Activated gamma-delta T cell (primary cell): ENCODE measurements around the gene ZBED2.

Source experiments
- DNase-seq: peaks from one replicate; lab custom pipeline; 2025; lab: John Stamatoyannopoulos, UW

ZBED2 gene

DNA sequence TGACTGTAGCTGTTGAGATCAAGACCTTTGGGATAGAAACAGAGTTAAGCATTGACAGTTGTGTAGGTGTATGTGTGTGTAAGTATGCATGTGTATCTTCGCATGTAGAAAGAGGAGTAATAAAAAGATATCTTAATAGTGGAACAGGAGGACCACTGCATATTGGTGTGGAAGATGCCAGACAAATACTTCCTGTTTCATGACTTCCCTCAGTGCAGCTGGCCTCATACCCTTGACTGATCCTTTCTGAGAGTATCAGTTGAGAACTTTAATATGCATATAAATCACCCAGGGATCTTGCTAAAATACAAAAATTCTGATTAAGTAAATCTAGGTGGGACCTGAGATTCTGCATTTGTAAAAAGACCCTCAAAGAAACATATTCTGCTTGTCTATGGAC, 8.5 kb upstream of the ZBED2 start:
- DNase-seq, result no peak

DNA sequence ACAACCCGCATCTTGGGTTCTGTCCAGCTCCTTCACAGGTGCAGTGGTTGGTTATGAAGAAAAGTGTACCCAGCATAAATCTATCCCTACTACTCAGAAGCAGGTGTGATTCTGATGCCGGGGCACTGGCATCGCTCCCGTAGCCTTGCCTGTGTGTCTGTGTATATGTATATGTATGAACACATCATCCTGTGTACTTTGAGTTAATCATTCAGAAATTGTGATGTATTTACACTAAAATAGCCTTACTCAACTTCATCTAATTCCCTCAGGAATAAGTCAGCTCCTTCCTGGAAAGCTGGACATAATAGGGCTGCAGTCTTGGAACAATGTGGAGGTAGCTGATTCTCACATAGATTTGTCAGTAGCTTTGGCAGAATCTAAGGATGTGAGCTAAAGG, 6.7 kb upstream of the ZBED2 start:
- no peak for DNase-seq

DNA sequence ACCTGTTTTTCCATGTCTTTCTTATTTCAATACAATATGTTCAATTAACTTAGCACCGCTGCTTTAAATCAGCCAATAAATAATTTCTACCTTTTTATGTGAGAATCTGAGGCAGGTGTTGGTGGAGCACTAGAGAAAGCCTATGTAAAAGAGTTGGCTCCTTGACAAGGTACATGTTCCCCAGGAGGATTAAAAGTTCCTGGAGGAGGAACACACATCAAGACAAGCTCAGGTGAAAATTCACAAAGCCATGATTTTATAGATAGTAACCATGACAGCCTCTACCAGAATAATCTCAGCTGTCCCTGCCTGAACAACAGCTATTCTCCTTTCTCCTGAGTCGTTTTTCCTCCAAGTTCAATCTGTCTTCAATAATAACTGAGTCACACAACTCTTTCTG, 3.4 kb upstream of the ZBED2 start:
- no peak for DNase-seq

DNA sequence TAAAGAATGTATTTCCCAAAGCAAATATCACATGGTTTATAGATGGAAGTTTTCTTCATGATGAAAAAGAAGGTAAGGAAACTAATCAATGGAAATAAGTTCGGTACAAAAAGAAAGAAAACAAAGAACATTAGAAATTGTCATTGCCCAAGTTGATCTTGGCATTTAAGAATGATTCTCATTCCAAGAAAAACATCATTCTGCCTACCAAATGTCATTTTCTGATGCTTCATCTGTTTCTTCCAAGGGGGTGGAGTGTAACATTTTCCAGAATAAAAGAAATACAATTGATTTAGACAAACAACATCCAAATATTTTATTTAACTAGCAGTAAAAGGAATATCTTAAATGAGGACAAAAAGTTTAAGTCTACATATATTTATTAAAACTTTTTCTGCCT, 3.0 kb upstream of the ZBED2 start:
- no peak for DNase-seq

DNA sequence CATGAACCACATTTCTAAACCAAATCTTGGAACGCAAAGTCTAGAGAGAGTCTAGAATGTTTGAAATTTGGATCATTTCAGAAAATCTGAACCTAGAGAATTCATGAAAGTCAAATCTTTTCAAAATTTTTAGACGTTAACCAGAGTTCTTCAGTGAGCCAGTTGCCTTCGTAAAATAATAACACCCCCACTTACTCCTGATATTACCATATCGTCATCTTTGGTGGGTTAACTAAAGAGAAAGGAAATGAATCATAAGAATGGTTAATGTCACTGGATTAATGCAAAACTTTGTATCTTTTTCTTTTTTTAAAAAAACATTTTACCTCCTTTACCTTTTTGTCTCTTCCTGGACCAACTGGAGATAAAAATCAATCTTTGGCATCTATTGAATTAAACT, 1.2 kb upstream of the ZBED2 start:
- no peak for DNase-seq

DNA sequence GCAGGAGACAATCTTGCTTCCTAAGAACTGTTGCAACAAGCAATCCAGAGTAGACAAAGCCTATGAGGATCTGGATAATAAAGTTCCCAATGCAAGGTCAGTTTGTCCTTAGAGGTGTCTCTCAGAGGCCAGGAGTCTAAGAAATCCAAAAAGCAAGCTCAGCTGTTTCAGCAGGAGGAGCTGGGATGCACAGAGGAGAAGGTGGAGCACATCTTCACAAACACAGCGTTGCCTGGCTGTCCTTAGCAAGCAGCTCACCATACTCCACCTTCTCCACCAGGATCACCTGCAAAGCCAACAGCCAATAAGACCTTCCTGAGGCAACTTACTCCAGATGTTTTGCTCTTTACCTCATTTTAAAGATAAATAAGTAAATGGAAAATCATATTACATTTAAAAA, 365 bp downstream of the ZBED2 start:
- no peak for DNase-seq

DNA sequence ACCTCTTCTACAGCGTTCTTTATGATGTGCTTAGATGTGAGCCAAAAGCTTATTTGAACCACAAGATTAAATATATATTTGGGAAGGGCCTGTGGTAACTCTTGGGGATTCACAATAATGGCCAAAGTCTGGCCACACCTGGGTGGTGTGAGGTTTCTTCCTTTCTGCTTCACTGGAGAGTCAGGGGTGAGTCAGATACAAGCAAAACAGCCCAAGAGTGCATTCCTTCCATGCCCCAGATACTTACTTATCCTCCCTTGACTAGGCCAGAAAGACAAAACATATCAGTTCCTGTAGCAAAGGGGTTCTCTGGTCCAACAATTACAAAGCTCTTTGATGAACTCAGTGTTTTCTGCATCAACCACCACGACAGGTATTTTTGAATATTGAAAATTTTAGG, 941 bp downstream of the ZBED2 start:
- no peak for DNase-seq

DNA sequence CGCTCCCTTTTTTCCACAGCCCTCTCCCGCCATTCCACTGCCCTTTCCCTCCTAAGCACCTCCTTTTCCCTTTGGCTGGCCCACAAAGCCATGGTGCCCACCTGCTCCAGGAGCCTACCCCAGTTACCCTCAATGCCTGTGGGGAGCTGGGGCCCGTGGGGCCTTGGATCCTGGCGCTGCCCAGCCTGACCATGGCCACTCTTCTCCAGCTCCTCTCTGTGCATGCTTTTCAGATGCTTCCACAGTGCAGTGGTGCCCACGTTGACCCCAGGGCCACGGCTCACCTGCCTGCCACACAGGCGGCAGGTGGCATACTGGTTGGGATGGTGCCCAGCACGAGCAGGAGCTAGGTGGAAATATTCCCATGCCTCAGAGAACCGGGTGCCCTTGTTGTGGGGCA, 1.5 kb downstream of the ZBED2 start:
- DNase-seq, result no peak

DNA sequence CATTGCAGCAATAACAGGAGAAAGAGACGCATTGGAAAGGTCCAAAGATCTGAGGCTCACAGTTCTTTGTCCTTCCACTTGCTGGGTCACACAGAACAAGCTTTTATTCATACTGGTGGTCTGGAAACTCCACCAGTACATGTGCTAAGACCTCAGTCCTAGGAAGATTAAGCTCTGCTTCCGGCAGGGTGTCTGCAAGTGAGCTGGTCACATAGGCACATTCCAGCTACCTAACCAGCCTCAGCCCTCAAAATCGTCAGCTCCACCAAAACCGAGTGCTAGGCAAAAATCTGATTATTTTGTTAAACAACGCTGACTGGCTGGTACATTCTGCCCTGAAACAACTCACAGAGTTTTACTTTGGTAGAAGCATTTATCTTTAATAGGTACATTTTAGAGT, 2.2 kb downstream of the ZBED2 start:
- no peak for DNase-seq

DNA sequence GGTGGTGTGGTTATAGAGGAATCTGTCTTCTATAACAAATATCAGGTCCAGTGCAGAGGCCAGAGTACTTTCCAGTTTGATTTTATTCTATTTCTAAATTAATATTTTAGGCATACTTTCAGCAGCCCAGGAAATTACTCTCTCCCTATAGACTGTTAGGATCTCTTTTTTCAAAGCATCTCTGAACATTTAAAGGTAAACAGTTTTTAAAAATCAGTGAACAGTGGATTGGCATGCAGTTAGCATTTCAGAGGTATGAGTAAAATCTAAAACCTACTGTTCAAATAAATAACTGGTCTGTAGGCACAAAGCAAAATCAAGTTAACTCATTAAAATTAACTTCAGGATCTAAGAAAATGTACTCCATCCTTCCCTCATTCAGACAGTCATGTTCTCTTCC, 3.0 kb downstream of the ZBED2 start:
- DNase-seq, result no peak

DNA sequence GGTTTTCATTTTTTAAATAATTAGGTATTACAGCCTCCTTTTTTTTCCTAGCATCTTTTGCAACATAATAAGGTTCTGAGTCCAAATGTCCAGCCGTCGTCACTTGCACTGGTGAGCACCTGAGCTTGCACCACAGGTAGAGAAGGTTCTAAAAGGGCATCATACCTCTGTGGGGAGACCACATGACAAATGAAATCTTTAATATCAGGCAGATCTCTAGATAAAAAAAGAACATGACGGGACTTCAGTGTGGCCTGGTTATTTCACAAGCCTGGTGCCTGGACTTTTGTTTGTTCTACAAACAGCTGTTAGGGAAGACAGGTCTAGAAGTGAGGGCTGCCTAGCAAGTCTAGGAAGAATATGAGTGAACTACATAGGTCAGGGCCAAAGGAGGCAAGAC, 3.6 kb downstream of the ZBED2 start:
- no peak for DNase-seq

DNA sequence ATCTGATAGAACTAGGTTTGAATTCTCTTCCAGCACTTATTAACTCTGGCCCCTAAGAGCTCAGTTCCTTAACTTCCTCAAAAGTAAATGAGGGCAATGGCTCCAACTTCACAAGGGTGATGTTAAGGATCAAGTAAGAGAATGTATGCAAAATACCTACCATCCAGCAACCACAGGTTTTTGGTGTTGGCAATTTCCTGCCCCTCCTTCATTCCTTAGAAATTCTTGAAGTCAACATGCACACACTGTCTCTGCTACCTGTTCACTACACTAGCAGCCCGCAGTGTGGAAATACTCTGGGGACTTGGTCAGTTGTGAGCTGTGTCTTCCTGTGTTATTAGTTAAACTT, 5.0 kb downstream of the ZBED2 start:
- DNase-seq, result no peak

DNA sequence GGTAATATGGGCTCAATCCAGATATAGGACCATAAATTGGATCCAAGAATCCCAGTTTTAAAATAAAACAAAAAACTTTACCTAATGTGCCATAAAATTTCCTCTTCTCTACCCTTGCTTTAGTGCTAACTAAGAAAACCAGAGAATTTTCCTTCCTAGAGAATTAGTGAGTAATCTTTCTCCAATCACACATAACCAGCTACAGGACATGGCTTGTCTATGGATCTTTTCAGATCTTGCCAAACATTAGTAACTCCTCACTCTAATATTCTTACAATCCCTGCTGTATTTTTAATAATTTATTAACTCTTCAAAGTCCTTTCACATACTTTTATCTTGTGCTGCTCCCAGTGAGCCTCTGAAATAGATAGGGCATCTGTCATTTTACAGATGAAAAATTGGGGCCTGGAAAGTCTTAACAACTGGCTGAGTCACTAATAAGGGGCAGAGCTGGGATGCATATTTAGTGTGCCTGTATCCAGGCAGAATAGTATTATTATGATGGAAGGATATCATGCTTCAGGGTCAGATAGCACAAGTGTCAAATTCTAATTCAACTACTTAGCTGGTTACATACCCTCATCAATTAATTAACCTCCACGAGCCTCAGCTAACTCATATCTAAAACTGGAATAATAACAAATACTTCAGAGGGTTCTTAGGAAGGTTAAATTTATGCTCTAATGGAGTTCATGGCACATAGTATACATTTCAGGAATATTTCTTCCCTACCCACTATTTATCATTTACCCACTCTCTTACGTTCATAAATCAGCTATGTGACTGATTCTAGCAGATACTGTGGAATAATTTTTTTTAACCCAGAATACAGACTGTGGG, 5.6 kb downstream of the ZBED2 start:
- no peak for DNase-seq

DNA sequence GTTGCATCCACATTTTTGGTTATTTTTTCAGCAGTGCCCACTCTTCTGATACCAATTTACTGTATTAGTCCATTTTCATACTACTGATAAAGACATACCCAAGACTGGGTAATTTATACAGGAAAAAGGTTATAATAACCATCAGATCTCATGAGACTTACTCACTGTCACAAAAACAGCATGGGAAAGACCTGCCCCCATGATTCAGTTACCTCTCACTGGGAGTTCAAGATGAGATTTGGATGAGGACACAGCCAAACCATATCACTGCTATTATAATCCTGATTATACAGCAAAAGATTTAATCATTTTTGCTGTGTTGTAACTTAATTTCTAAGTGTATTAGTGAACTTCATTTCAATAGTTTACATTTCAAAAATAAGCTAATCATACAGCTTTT, 6.6 kb downstream of the ZBED2 start:
- no peak for DNase-seq

DNA sequence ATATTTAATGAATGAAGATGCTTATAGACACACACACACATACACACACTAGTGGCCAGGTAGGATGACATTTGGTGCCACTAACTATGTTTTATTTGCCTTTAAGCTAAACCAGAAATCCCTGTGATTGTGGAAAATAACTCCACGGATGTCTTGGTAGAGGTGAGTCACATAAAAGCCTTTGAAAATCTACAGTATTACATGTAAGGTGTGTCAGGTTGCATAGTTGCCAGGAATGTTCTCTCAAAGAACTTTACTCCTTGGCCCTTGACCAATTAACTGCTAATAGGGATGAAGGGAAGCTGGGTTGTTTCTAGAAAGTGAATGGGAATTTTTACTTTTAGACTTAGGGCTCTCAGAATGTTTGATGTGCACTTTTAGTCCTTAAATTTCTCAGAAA, 9.9 kb downstream of the ZBED2 start:
- DNase-seq, result no peak

DNA sequence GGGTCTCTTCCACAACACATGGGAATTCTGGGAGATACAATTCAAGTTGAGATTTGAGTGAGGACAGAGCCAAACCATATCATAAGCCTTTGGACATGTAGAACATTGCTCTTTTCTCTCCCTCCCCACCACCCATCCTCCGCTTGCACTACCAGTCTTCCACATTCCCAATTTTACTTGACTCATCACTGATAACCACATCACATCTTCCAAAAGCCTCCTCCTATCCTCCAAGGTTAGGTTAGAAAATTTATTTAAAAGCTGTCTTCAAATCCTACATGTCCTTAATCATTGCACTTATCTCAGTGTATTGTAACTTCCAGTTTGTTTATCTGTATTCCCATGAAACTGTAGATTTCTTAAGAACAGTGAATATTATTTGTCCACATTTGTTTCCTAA, 10.4 kb downstream of the ZBED2 start:
- no peak for DNase-seq

DNA sequence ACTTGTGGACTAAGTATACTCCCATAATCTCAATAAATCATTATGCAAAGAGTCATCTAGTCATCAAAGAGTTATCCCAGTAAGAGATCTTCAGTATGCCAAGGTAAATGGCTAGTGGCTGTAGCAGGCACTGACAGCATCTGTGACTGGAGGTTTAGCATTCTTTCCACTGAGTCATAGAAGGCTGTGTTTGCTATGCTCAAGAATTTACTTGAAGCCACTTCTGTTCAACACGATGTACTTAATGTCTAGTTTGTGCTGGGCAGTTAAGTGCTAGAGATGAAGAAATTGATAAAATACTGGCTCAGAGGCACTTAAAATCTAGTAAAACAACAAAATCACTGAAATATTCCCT, 13.0 kb downstream of the ZBED2 start:
- DNase-seq, result no peak

DNA sequence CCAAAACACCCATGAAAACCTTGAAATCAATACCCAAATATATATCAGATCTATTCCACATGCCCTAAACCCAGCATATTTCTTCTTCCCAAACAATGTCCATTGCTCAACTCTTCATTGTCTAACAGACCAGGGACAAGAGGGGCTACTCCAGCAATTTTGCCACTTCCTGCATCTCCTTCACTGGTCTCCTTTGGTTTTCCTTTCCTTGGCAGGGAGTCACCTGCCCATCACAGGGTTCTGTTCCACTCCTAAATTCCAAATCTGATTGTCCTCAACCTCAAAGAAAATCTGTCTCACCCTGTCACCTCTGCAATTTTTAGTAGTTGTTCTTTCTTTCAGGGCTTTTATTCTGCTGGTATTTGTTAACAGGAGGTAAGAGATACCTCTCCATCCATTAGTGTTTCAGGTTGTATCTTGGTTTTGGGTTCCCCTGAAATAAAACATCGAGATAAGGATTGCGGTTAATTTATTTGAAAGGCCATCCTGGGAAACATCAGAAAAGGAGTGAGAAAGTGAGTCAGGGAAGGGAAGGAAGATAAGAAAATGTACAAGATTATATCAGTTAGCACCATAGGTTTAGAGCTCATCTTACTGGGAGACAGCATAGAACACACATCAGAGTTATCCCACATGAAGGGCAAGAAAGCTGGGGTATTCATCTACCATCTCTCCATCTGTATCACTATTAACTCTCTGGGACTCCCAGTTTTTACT, 13.6 kb downstream of the ZBED2 start:
- DNase-seq, result no peak

DNA sequence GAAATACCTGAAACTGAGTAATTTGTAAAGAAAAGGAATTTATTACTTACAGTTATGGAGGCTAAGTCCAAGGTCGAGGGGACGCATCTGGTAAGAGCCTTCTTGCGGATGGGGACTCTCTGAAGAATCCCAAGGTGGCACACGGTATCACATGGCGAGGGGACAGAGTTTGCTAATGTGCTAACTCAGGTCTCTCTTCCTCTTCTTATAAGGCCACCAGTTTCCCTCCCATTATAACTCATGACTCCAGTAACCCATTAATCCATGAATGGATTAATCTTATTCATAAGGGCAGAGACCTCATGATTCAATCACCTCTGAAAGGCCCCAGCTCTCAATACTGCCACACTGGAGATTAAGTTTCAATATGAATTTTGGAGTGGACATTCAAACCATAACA, 15.7 kb downstream of the ZBED2 start:
- DNase-seq, result no peak

DNA sequence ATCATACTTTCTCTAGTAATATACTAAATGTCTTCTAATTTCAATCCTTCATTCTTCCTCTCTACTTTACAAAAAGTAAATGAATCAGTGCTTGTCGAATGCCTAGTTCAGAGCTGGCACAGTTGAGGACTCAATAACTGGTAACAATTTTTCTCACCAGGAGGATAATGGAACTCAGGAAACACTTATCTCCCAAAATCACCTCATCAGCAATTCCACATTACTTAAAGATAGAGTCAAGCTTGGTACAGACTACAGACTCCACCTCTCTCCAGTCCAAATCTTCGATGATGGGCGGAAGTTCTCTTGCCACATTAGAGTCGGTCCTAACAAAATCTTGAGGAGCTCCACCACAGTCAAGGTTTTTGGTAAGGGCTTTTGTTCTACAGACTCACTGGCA, 16.3 kb downstream of the ZBED2 start:
- no peak for DNase-seq

DNA sequence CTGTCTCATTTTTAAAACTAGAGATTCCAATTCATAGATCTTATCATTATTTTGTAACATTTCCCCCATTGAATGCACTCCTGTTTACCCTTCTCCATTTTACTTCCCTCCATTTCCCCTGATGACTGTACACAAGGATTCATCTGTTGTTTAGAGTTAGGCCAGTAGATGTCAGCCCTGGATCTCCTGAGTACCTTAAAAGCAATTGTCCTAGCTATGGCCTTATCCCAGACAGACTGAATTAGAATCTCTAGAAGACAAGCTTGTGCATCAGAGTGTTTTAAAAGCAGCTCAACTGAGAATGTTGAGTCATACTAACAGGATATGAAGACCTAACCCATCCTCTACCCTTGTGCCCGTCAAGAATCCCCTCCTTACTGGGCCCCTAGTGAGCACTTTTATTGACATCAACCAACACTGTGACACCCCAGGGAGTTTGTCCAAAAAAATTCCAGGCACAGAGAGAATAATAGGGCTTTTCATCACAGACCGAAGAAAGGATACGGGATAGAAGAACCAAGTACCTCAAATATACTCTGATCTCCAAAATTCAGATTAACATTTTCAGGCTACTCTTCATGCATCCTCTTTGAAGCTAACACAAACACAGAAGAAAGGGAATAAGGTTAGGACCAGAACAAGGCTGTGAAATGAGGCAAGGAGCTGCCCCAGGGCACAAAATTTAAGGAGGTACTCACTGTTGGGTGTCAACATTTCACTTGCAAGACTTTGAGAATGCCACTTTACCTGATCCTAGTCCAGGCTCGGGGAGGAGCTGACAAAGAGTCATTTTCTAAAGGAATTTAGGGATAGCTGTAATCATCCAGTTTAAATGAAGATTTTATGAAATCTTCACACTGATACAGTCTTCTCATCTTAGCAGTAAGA, 17.1 kb downstream of the ZBED2 start:
- DNase-seq, result no peak

DNA sequence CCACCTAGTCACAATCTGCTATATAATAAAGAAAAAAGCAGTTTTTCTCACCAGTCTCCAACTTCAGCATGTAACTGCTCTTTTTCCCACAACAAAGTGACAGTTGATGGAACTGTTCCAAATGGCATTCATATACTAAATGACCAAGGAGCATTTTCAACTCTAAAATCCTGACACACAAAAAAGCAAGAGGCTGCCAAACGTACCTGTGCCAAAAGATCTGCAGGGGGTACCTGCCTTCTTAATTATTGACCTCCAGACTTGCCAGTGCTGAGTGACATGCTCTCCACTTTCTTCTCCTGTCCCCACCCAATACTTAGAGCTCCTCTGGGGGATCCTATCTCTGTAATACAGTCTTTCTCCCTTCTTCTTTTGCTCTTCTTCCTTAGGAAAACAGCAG, 18.0 kb downstream of the ZBED2 start:
- DNase-seq, result no peak

DNA sequence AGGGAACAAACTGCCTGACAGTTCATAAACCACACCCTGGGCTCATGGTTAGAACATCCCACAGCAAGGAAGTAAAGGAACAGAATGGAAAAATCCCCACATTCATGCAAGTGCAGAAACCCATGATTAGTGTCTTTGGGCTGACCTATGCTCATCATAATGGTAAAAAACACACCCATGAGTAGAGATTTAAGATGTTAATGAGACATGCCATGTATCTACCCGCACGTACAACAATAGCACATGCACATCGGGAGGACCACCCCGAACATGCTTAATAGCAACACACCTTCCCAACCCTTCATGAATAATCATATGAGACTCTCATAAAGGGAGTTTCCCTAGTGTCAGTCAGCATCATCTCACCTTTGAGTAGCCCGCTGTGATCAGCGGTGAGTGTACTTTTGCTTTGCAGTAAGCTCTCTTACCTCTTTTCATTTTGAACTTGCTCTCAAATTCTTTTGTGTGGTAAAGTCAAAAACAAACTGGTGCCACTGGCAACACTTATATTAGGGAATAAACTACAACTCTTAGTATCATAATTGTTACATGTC, 23.2 kb downstream of the ZBED2 start:
- DNase-seq, result no peak
